K562 (cell line): ENCODE results near the gene SUN5. TPM values are rescaled to one million over a fixed set of nuclear protein-coding genes. Genes with fewer than 3 reads are reported as not detected.
A peak's percentile ranks its signal among the peaks of the same experiment; 100 is the strongest.

ENCODE experiments used
- ATAC-seq: fragments of 200-7000 bp; cut with Tn5 transposase; 3 replicates; pipeline ENCODE4 v1.9.1; 2020; ENCODE audit warnings: moderate library complexity
- BruUV-seq: library from RNA; stranded (reverse); fragments of 400-500 nt; replicated peaks from 2 replicates; lab custom pipeline; 2021; lab: Mats Ljungman, UMichigan
- CTCF ChIA-PET: fragments of 300-600 bp; formaldehyde crosslinking; extraction: SDS; loops from one replicate; lab custom pipeline; 2021; ENCODE audit warnings: low intra/inter-chr PET ratio; lab: Yijun Ruan, JAX
- POLR2A ChIA-PET: fragments of 300-600, 350-650 bp; sonication (Branson Sonifier 250); formaldehyde crosslinking; extraction: SDS; loops from one replicate; lab custom pipeline; 2021; ENCODE audit warnings: antibody characterized with exemption, inconsistent platforms; lab: Yijun Ruan, JAX
- DNase-seq, 4 experiments: peaks; one replicate each; pipeline versions ENCODE4 v3.0.0 to v3.0.0-alpha.2; 2011 to 2018; ENCODE audit warnings: low spot score in 3 of 4, mixed read lengths in 3 of 4; ENCODE audit errors: extremely low read depth in 1 of 4
- FAIRE-seq: peaks from 2 replicates; lab custom pipeline; 2011; peaks lifted over from hg19 to GRCh38; lab: Jason Lieb, UNC
- H2AFZ ChIP-seq: 2 replicates; pipeline ENCODE4 v1.6.0; 2011; ENCODE audit warnings: low read depth, low read length, control low read depth, inconsistent platforms
- H3K27ac ChIP-seq: fragments of 200-600 bp; 3 replicates; pipeline ENCODE4 v1.8.0; 2011; ENCODE audit warnings: low read depth, mild to moderate bottlenecking, control low read depth, inconsistent platforms, low read length, moderate library complexity, mixed read lengths; ENCODE audit errors: extremely low read depth
- H3K27me3 ChIP-seq, 2 experiments: fragments of 300-600 bp in 1 of 2; 2 replicates in 1 of 2; 3 replicates in 1 of 2; pipeline versions ENCODE4 v1.6.0 to v1.8.0; 2011; ENCODE audit warnings: inconsistent platforms in 2 of 2, low read length in 2 of 2, mild to moderate bottlenecking in 1 of 2, mixed read lengths in 1 of 2, moderate library complexity in 1 of 2; ENCODE audit not compliant: control insufficient read depth in 2 of 2, insufficient read depth in 2 of 2
- H3K36me3 ChIP-seq: fragments of 300-600 bp; 3 replicates; pipeline ENCODE4 v1.8.0; 2011; ENCODE audit warnings: mild to moderate bottlenecking, low read length, inconsistent platforms; ENCODE audit not compliant: control insufficient read depth, insufficient read depth
- H3K4me1 ChIP-seq, 2 experiments: fragments of 200-600 bp in 1 of 2; replicated peaks in 1 of 2; 2 replicates in 1 of 2; 3 replicates in 1 of 2; pipeline versions ENCODE4 v1.5.1 to v1.8.0; 2011; ENCODE audit warnings: inconsistent platforms in 2 of 2, low read length in 2 of 2, mild to moderate bottlenecking in 1 of 2, mixed read lengths in 1 of 2, moderate library complexity in 1 of 2; ENCODE audit not compliant: control insufficient read depth in 2 of 2, insufficient read depth in 2 of 2
- H3K4me2 ChIP-seq: 2 replicates; pipeline ENCODE4 v1.6.1; 2011; ENCODE audit warnings: low read length, control low read depth, inconsistent platforms, mixed read lengths; ENCODE audit not compliant: insufficient read depth
- H3K4me3 ChIP-seq: fragments of 200-600 bp; sonication (generic), shearing (Covaris generic); 2 replicates; pipeline ENCODE4 v1.5.1; 2016; ENCODE audit warnings: control low read depth, inconsistent platforms
- H3K79me2 ChIP-seq: fragments of 200-600 bp; 3 replicates; pipeline ENCODE4 v1.8.0; 2011; ENCODE audit warnings: low read length, inconsistent platforms; ENCODE audit not compliant: control insufficient read depth, insufficient read depth
- H3K9ac ChIP-seq, 2 experiments: 2 replicates each; pipeline versions ENCODE4 v1.6.0 to v1.6.1; 2011; ENCODE audit warnings: low read depth in 2 of 2, low read length in 2 of 2, control low read depth in 1 of 2, inconsistent platforms in 1 of 2, mild to moderate bottlenecking in 1 of 2, mixed read lengths in 1 of 2; ENCODE audit not compliant: insufficient read depth in 1 of 2
- H3K9me1 ChIP-seq: one replicate; pipeline ENCODE4 v1.6.0; 2011; ENCODE audit warnings: inconsistent platforms, mild to moderate bottlenecking, low read length, moderate library complexity; ENCODE audit not compliant: control insufficient read depth, insufficient read depth
- H3K9me3 ChIP-seq: replicated peaks from 2 replicates; pipeline ENCODE4 v1.5.1; 2011; ENCODE audit warnings: low read depth, low read length, inconsistent platforms; ENCODE audit not compliant: control insufficient read depth, insufficient read depth
- H4K20me1 ChIP-seq: replicated peaks from 2 replicates; pipeline ENCODE4 v1.6.1; 2011; ENCODE audit warnings: low read length, inconsistent platforms, mixed read lengths; ENCODE audit not compliant: control insufficient read depth, insufficient read depth
- CBFA2T2 ChIP-seq: fragments of 450-650 bp; conservative IDR thresholded peaks from 2 replicates; pipeline ENCODE4 v1.6.1; 2017; ENCODE audit warnings: mild to moderate bottlenecking
- KDM4B ChIP-seq, 2 experiments: fragments of 450-650 bp in 1 of 2; sonication (generic) in 1 of 2; IDR thresholded peaks; 2 replicates each; pipeline ENCODE4 v1.6.1; 2016 to 2017; ENCODE audit warnings: borderline replicate concordance in 2 of 2, antibody characterized with exemption in 1 of 2, low read depth in 1 of 2, mild to moderate bottlenecking in 1 of 2
- PRPF4 ChIP-seq: fragments of 200-400 bp; formaldehyde crosslinking; IDR thresholded peaks from one replicate; pipeline ENCODE4 v1.6.1; 2017; ENCODE audit warnings: low read length, low read depth, mild to moderate bottlenecking; ENCODE audit not compliant: insufficient read depth, poor library complexity, severe bottlenecking
- TAL1 ChIP-seq: fragments of 450-650 bp; IDR thresholded peaks from 2 replicates; pipeline ENCODE4 v1.6.1; 2016; ENCODE audit warnings: mild to moderate bottlenecking
- TFE3 ChIP-seq: fragments of 450-650 bp; formaldehyde crosslinking; IDR thresholded peaks from 2 replicates; pipeline ENCODE4 v1.4.0; 2020; ENCODE audit warnings: mild to moderate bottlenecking, mixed read lengths
- YY1 ChIP-seq, 3 experiments: IDR thresholded peaks; 2 replicates each; pipeline ENCODE4 v1.6.1; 2011; ENCODE audit warnings: low read length in 2 of 3, mild to moderate bottlenecking in 2 of 3, moderate library complexity in 2 of 3, borderline replicate concordance in 1 of 3, control low read depth in 1 of 3, low read depth in 1 of 3; ENCODE audit not compliant: insufficient read depth in 3 of 3, insufficient replicate concordance in 2 of 3, control insufficient read depth in 1 of 3, insufficient read length in 1 of 3; ENCODE audit errors: extremely low read depth in 1 of 3
- ZNF57 ChIP-seq: fragments of 450-650 bp; formaldehyde crosslinking; IDR thresholded peaks from 2 replicates; pipeline ENCODE4 v1.4.0; 2020; ENCODE audit warnings: mild to moderate bottlenecking, moderate library complexity
- WGBS: fragments of 100-300 bp; shearing (Covaris generic); methylation state at CpG from one replicate; pipeline ENCODE4 v1.1.6; 2016; ENCODE audit warnings: low coverage, mixed read lengths; ENCODE audit not compliant: insufficient coverage; ENCODE audit errors: missing lambda C conversion rate; 5-methylcytosine and 5-hydroxymethylcytosine counted together
- in situ Hi-C: fragments of 300-500 bp; cut with MboI; formaldehyde crosslinking; loops from 4 replicates; pipeline ENCODE4 v1.15.0; 2018; ENCODE audit warnings: inconsistent platforms, mixed read lengths
- intact Hi-C: fragments of 100-400 bp; cut with micrococcal nuclease; formaldehyde crosslinking; loops from 2 replicates; pipeline ENCODE4 v1.14.2; 2022
- polyA plus RNA-seq, 8 experiments: library from polyadenylated mRNA; depleted of rRNA in 4 of 8; stranded (reverse) in 5 of 8; unstranded in 3 of 8; fragments of >200 nt; fragmentation: Nextera tagmentation in 2 of 8; fragmentation: Illumina TruSeq in 1 of 8; extraction: Ambion mirVana in 2 of 8; extraction: Trizol in 1 of 8; gene quantifications; 2 replicates each; pipeline versions ENCODE4 v1.2.1 to v1.2.3, GENCODE V29; 2011 to 2014; ENCODE audit warnings: inconsistent platforms in 1 of 8, missing spikeins in 1 of 8
- total RNA-seq, 7 experiments: library from RNA; depleted of rRNA in 6 of 7; stranded (reverse); fragments of >200 nt in 6 of 7; fragmentation: Illumina TruSeq in 2 of 7; extraction: Trizol in 2 of 7; gene quantifications; 2 replicates each; pipeline versions ENCODE4 v1.2.1 to v1.2.3, GENCODE V29; 2011 to 2021; ENCODE audit warnings: low replicate concordance in 1 of 7
- TF ChIP-seq, protein P1 (sequence below), 2 experiments: fragments of 450-650 bp in 1 of 2; sonication (generic) in 1 of 2; formaldehyde crosslinking; conservative IDR thresholded peaks; 2 replicates each; pipeline versions ENCODE4 v1.4.0 to v1.8.1; 2020 to 2022; ENCODE audit warnings: mild to moderate bottlenecking in 1 of 2, missing genetic modification reagents in 1 of 2

SUN5 gene
- total and polyA plus RNA-seq, 9 of the 15 experiments (the other 6 are each of a cell fraction or from before 2014, with no cell fraction given): not detected

DNA sequence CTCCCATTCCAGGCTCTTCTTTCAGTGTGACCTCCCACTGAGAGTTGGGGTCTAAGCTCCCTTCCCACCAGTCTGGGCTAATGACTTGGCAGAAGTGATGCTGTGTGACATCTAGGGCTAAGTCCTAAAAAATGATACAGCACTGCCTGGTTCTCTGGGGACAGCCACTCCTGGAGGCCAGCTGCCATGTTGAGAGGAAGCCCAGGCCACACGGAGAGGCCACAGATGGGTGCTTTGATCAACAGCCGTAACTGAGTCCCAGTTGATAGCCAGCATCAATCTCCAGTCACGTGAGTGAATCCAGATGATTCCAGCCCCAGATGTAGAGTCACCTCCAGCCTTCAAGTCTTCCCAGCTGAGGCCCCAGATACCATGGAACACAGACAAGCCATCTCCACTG lies 13.8 kb downstream of the SUN5 start:
- TF ChIP-seq TAL1: no peak
- no peak for TF ChIP-seq KDM4B (IDR thresholded peaks at IDR 0.05; ENCODE audit: borderline replicate concordance in 2 of 2, low read depth in 1 of 2)
- TF ChIP-seq YY1 (IDR thresholded peaks at IDR 0.05; ENCODE audit: borderline replicate concordance in 1 of 3, control insufficient read depth in 1 of 3, extremely low read depth in 1 of 3, insufficient read depth in 3 of 3, insufficient read length in 1 of 3, insufficient replicate concordance in 2 of 3, low read depth in 1 of 3, low read length in 2 of 3): peak in 1 of 3 experiments; percentile 16
- TF ChIP-seq TFE3 (CRISPR knock-in tag): peak; percentile 28; the same call in 1 of the 2 replicates
- no peak for TF ChIP-seq CBFA2T2
- TF ChIP-seq, protein P1, sequence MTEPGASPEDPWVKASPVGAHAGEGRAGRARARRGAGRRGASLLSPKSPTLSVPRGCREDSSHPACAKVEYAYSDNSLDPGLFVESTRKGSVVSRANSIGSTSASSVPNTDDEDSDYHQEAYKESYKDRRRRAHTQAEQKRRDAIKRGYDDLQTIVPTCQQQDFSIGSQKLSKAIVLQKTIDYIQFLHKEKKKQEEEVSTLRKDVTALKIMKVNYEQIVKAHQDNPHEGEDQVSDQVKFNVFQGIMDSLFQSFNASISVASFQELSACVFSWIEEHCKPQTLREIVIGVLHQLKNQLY (CRISPR knock-in tag; conservative IDR thresholded peaks at IDR 0.05): no peak
- no peak for TF ChIP-seq ZNF57 (CRISPR knock-in tag)
- TF ChIP-seq PRPF4: no peak
- TF ChIP-seq, all 486 proteins: peak for 2
- ChIA-PET CTCF (no interaction called here), POLR2A (interaction anchor here (0.8 kb wide), 1 partner anchor 450 kb away, joined by 3 read pairs; no protein-coding TSS in a partner anchor)
- BruUV-seq: no TSS peak
- no peak overlapping the region for H3K4me3 ChIP-seq
- WGBS: 3% methylated on average over 3 of the region's 3 CpGs
- DNase-seq (no peak), ATAC-seq (no peak), FAIRE-seq (no peak)
- peaks cover 7 to 20% of the 10 kb centered on the region in 2 experiments; a peak in 3 of 5 replicates for H3K27me3 ChIP-seq
- no peak overlapping the region for H3K4me2 ChIP-seq
- 0 out of 2 replicates have a peak, but pooled peaks cover 6% of the 10 kb centered on the region for H4K20me1 ChIP-seq
- H3K4me1 ChIP-seq: no peaks in the 10 kb centered on the region; a peak in 1 of 5 replicates
- H2AFZ ChIP-seq: no peak overlapping the region
- no peaks in the 10 kb centered on the region for H3K36me3 ChIP-seq
- in situ Hi-C loops (no loop called here), intact Hi-C loops (no loop called here)
- no peaks in the 10 kb centered on the region for H3K79me2 ChIP-seq
- no peak overlapping the region for H3K9ac ChIP-seq
- no peaks in the 10 kb centered on the region for H3K9me3 ChIP-seq
- H3K9me1 ChIP-seq: no peaks in the 10 kb centered on the region
- H3K27ac ChIP-seq: no peak overlapping the region
